ENCODE data around the gene BEST3.

BEST3 gene

DNA sequence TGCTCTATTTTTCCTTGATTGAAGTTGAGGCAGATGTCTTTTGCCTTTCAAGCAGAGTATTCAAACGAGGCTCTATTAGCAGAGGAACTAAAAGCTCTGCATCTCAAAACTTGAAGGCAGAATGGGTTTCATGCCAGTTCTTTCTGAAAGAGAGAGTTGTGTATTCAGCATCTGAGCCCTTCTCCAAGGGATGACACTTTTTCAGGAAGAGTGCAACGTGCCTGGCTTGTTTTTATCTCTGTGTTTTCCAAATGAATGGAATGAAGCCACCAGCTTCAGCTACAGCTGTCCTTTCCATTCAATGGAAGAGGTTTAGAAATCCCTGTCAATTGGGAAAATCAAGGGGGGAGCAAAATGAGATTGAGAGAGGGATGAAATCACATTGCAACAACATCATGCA lies 14.6 kb downstream of the BEST3 start:
- TF ChIP-seq CTCF (IDR thresholded peaks at IDR 0.05; ENCODE audit: insufficient read depth, low read length, missing control alignments), result no peak
- DNase-seq (ENCODE audit: low read depth, low spot score), result no peak
- ChIA-PET CTCF (no interaction called here), POLR2A (no interaction called here)
- H3K4me3 ChIP-seq (ENCODE audit: low read depth, low read length), result no peak overlapping the region

DNA sequence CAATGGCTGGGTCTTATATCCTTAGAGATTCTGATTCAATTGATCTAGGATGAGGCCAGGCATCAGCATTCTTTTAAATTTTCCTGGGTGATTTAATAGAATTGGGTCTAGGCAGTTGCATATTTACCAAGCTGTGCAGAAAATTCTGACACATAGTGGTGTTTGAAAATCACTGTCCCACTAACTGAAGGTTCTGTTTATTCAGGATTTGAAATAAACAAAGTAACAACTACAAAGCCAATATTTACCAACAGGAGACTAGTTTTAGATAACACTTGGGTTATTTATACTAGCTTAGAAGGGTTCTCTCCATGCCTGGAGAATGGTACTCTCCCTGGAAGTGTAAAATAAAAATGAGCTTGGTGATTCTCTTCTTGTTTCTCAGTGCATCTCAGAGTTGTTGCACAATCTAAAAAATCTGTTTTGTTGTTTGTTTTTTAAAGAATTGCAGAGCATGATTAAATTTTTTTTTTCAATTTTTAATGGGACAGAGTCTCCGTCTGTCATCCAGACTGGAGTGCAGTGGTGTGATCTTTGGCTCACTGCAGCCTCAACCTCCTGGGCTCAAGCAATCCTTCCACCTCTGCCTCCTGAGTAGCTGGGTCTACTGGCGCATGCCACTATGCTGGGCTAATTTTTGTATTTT lies 16.9 kb downstream of the BEST3 start:
- ChIA-PET CTCF (interaction anchor here (1.8 kb wide), 1 partner anchor 13 kb away, joined by 7 read pairs; no protein-coding TSS in a partner anchor), POLR2A (no interaction called here)
- no peak for DNase-seq (ENCODE audit: low read depth, low spot score)
- TF ChIP-seq CTCF (IDR thresholded peaks at IDR 0.05; ENCODE audit: insufficient read depth, low read length, missing control alignments), result no peak
- no peak overlapping the region for H3K4me3 ChIP-seq (ENCODE audit: low read depth, low read length)

DNA sequence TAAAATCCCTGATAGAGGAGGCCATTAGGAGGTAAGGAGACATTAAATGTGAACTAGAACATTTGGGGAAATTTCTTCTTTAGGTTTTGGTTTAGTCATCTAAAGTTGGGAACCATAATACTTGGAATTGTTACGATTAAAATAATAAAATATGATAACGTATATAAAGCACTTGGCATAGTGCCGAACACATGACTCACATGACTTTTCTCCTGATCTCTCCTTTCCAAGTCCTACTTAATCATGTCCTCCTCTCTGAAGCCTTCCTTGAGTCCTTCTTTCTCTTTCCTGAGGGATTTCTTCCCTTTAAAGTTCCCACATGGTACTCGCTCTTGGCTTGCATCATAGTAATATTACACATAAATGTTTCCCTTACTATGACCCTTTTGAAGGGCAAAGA lies 20.0 kb downstream of the BEST3 start:
- no peak for TF ChIP-seq CTCF (IDR thresholded peaks at IDR 0.05; ENCODE audit: insufficient read depth, low read length, missing control alignments)
- no peak overlapping the region for H3K4me3 ChIP-seq (ENCODE audit: low read depth, low read length)
- ChIA-PET CTCF (interaction anchor here (1.1 to 1.2 kb wide), 2 partner anchors 15 to 322 kb away, joined by 3 to 4 read pairs; no protein-coding TSS in a partner anchor), POLR2A (no interaction called here)
- no peak for DNase-seq (ENCODE audit: low read depth, low spot score)

DNA sequence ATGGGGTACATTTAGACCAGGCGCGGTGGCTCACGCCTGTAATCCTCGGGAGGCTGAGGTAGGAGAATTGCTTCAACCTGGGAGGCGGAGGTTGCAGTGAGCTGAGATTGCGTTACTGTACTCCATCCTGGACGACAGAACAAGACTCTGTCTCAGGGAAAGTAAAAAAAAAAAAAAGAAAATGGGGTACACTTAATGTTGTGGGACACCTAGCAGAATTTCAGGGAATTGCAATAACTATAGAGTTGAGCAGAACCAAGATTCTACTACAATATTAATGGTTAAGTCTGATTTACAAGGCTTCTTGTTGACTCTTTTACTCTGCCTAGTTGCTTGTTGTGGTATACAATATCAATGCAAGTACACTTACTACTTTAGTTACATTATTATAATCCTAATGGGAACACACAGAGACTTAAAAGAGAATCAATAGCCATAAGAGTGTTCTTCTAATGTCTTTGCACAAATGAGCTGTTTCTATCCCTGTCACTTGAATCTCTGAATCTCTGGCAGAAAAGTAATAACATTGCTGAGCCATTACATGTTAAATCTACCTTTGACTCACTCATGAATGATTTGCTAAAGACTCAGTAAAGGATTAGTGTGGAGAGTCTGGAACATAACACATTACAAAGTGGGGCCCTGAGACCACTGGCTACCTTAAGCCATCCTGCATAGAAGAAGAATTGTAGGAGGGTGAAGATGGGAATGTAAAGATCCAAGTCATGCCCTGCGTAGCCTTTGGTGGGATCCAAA lies 22.7 kb downstream of the BEST3 start:
- DNase-seq (ENCODE audit: low read depth, low spot score), result no peak

GRCh38 chr12:69672195-69672594 lies 26.9 kb downstream of the BEST3 start:
- no peak for DNase-seq (ENCODE audit: low read depth, low spot score)
- ChIA-PET POLR2A (no interaction called here), CTCF (interaction anchor here (1.4 to 1.9 kb wide), 2 partner anchors 8 to 315 kb away, joined by 6 read pairs; no protein-coding TSS in a partner anchor)
- TF ChIP-seq CTCF (IDR thresholded peaks at IDR 0.05; ENCODE audit: insufficient read depth, low read length, missing control alignments), result no peak
- H3K4me3 ChIP-seq (ENCODE audit: low read depth, low read length), result no peak overlapping the region

More for the DNA sequence above, 22.7 kb downstream of the BEST3 start:
- H3K4me3 ChIP-seq (ENCODE audit: low read depth, low read length), result no peak overlapping the region
- ChIA-PET CTCF (no interaction called here), POLR2A (no interaction called here)
- no peak for TF ChIP-seq CTCF (IDR thresholded peaks at IDR 0.05; ENCODE audit: insufficient read depth, low read length, missing control alignments)

DNA sequence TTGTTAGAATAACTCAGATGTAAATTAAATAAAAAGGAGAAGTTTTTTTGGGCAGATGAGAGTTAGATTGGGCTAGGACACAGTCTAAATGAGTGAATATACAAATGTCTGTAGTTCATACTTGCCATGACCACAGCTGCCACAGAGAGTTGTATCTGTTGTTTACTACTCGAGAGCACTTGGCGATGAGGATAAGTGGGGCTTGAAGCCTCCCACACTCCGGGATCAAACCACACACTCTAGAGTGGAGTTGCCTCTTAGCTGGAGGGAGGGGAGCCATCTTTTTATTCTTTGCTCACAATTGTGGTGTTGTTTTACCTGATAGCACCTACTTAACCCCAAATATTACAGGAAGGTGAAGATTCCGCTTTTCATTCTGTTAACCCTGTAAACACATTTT lies 27.5 kb downstream of the BEST3 start:
- TF ChIP-seq CTCF (IDR thresholded peaks at IDR 0.05; ENCODE audit: insufficient read depth, low read length, missing control alignments), result no peak
- CTCF ChIA-PET, result interaction anchor here (1.4 to 1.9 kb wide), 2 partner anchors 7 to 314 kb away, joined by 6 read pairs; no protein-coding TSS in a partner anchor
- H3K4me3 ChIP-seq (ENCODE audit: low read depth, low read length), result no peak overlapping the region
- POLR2A ChIA-PET, result no interaction called here
- DNase-seq (ENCODE audit: low read depth, low spot score), result no peak
